AG09319 (cell line): ENCODE results near the gene RPL36A.

ENCODE experiments used
- DNase-seq: peaks from one replicate; pipeline ENCODE4 v3.0.0-alpha.2; 2010; ENCODE audit warnings: low read depth; ENCODE audit errors: extremely low read depth
- CTCF ChIP-seq: IDR thresholded peaks from 2 replicates; pipeline ENCODE4 v1.5.1; 2011; ENCODE audit warnings: low read depth, mild to moderate bottlenecking, inconsistent platforms, low read length, moderate library complexity

RPL36A gene

GRCh38 chrX:101390664-101391525, at the start of gene RPL36A:
RPL36A (plus strand) TSS chrX:101391011; CDS start chrX:101391044, 33 bp downstream.
- DNase-seq = peak; percentile 75
- TF ChIP-seq CTCF = peak; percentile 74

GRCh38 chrX:101347859-101348451, 42.9 kb upstream of the RPL36A start:
- TF ChIP-seq CTCF = no peak
- no peak for DNase-seq

- TF ChIP-seq CTCF = no peak
- DNase-seq = peak; percentile 12
Measured at GRCh38 chrX:101348452-101349192, 42.2 kb upstream of the RPL36A start, which contains the start of gene TIMM8A. TIMM8A (minus strand) TSS chrX:101348742; CDS start chrX:101348664, 78 bp downstream.

- DNase-seq = no peak
- no peak for TF ChIP-seq CTCF
Measured at GRCh38 chrX:101349193-101349562, 41.6 kb upstream of the RPL36A start.

GRCh38 chrX:101357166-101357795, 33.5 kb upstream of the RPL36A start:
- DNase-seq = no peak
- peak; percentile 22 for TF ChIP-seq CTCF

GRCh38 chrX:101359966-101360365, 30.8 kb upstream of the RPL36A start:
- no peak for DNase-seq
- TF ChIP-seq CTCF = no peak
